HG02943 (cell line): ENCODE results near the gene TUBA4A.

Experiments used
- ATAC-seq: cut with Tn5 transposase; IDR thresholded peaks from one replicate; pipeline ENCODE4 v1.9.1; 2021; ENCODE audit warnings: mild to moderate bottlenecking, low read depth, moderate library complexity; ENCODE audit not compliant: unreplicated experiment

TUBA4A gene

GRCh38 chr2:219253753-219254589 is at the start of gene TUBA4A:
TUBA4A (minus strand) TSS chr2:219253918; CDS start chr2:219253858, 60 bp downstream.
- ATAC-seq = peak; percentile 42

GRCh38 chr2:219302412-219302968 is 48.8 kb upstream of the TUBA4A start:
- ATAC-seq = no peak

GRCh38 chr2:219300022-219300421 is 46.3 kb upstream of the TUBA4A start:
- ATAC-seq = no peak

- no peak for ATAC-seq
Measured at GRCh38 chr2:219299372-219299760, 45.6 kb upstream of the TUBA4A start.

- no peak for ATAC-seq
Measured at GRCh38 chr2:219298759-219299371, 45.1 kb upstream of the TUBA4A start.

- no peak for ATAC-seq
Measured at GRCh38 chr2:219297766-219298456, 44.2 kb upstream of the TUBA4A start.

GRCh38 chr2:219296631-219297391 is 43.1 kb upstream of the TUBA4A start:
- no peak for ATAC-seq

GRCh38 chr2:219296142-219296541 is 42.4 kb upstream of the TUBA4A start:
- ATAC-seq = no peak

GRCh38 chr2:219294356-219295351 is 40.9 kb upstream of the TUBA4A start:
- ATAC-seq = peak; percentile 67

GRCh38 chr2:219293736-219294231 is 40.1 kb upstream of the TUBA4A start:
- no peak for ATAC-seq

- no peak for ATAC-seq
Measured at GRCh38 chr2:219292616-219293015, 38.9 kb upstream of the TUBA4A start.

- no peak for ATAC-seq
Measured at GRCh38 chr2:219291910-219292490, 38.3 kb upstream of the TUBA4A start.

GRCh38 chr2:219291394-219291793 is 37.7 kb upstream of the TUBA4A start:
- ATAC-seq = no peak

- no peak for ATAC-seq
Measured at GRCh38 chr2:219290381-219291171, 36.9 kb upstream of the TUBA4A start.

- no peak for ATAC-seq
Measured at GRCh38 chr2:219289537-219290361, 36.0 kb upstream of the TUBA4A start.

GRCh38 chr2:219289195-219289536 is 35.4 kb upstream of the TUBA4A start:
- ATAC-seq = no peak
